IPS-20b (cell line): ENCODE measurements around the gene SLC47A2.

Source experiments
- H3K27ac ChIP-seq: one replicate; pipeline ENCODE4 v1.5.1; 2013; ENCODE audit warnings: low read length
- H3K27me3 ChIP-seq: 2 replicates; pipeline ENCODE4 v1.6.1; 2013; ENCODE audit warnings: mild to moderate bottlenecking, low read length, inconsistent platforms; ENCODE audit not compliant: insufficient read depth
- H3K36me3 ChIP-seq: 2 replicates; pipeline ENCODE4 v1.6.1; 2013; ENCODE audit warnings: low read depth, mild to moderate bottlenecking, inconsistent platforms, low read length, moderate library complexity; ENCODE audit not compliant: insufficient read depth
- H3K4me1 ChIP-seq: 2 replicates; pipeline ENCODE4 v1.6.1; 2013; ENCODE audit warnings: mild to moderate bottlenecking, control low read depth, inconsistent platforms, low read length, moderate library complexity; ENCODE audit not compliant: insufficient read depth
- H3K4me3 ChIP-seq: 2 replicates; pipeline ENCODE4 v1.5.1; 2013; ENCODE audit warnings: mild to moderate bottlenecking, low read length, inconsistent platforms
- H3K9ac ChIP-seq: 2 replicates; pipeline ENCODE4 v1.6.1; 2013; ENCODE audit warnings: low read depth, mild to moderate bottlenecking, inconsistent platforms, low read length, moderate library complexity
- H3K9me3 ChIP-seq: 2 replicates; pipeline ENCODE4 v1.6.1; 2013; ENCODE audit warnings: mild to moderate bottlenecking, low read depth, low read length, inconsistent platforms; ENCODE audit not compliant: insufficient read depth

The SLC47A2 gene

DNA sequence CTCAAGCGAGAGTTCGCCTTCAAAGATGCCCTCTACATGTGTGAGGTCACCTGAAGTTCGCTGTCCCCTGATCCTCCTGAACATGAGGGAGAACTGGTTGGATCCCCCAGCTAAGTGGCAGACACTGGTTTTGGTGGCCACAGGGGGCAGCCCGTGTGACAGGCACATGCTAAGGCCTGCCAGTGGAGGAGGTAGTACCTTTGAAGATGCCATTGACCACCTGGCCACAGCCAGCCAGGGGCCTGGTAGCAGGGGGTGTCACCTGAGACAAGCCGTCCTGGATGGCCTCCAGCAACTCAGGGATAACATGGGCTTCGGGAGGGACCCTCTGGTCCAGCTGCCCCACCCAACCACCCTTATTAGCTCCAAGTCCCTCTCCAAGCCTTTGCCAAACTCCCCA, 39.0 kb upstream of the SLC47A2 start:
- no peak overlapping the region for H3K27ac ChIP-seq
- no peak overlapping the region for H3K4me3 ChIP-seq
- H3K4me1 ChIP-seq = no peaks in the 10 kb centered on the region
- no peak overlapping the region for H3K9ac ChIP-seq
- no peaks in the 10 kb centered on the region for H3K27me3 ChIP-seq
- H3K9me3 ChIP-seq = no peaks in the 10 kb centered on the region
- no peaks in the 10 kb centered on the region for H3K36me3 ChIP-seq

GRCh38 chr17:19753661-19754463, 37.5 kb upstream of the SLC47A2 start:
- Histone ChIP-seq H3K9ac (no peak overlapping the region), H3K27me3 (no peaks in the 10 kb centered on the region), H3K9me3 (no peaks in the 10 kb centered on the region), H3K4me1 (no peaks in the 10 kb centered on the region), H3K36me3 (no peaks in the 10 kb centered on the region), H3K27ac (no peak overlapping the region), H3K4me3 (no peak overlapping the region)

GRCh38 chr17:19753051-19753509, 36.7 kb upstream of the SLC47A2 start:
- Histone ChIP-seq H3K9me3 (no peaks in the 10 kb centered on the region), H3K9ac (no peak overlapping the region), H3K4me1 (no peaks in the 10 kb centered on the region), H3K4me3 (no peak overlapping the region), H3K27me3 (no peaks in the 10 kb centered on the region), H3K36me3 (no peaks in the 10 kb centered on the region), H3K27ac (no peak overlapping the region)

DNA sequence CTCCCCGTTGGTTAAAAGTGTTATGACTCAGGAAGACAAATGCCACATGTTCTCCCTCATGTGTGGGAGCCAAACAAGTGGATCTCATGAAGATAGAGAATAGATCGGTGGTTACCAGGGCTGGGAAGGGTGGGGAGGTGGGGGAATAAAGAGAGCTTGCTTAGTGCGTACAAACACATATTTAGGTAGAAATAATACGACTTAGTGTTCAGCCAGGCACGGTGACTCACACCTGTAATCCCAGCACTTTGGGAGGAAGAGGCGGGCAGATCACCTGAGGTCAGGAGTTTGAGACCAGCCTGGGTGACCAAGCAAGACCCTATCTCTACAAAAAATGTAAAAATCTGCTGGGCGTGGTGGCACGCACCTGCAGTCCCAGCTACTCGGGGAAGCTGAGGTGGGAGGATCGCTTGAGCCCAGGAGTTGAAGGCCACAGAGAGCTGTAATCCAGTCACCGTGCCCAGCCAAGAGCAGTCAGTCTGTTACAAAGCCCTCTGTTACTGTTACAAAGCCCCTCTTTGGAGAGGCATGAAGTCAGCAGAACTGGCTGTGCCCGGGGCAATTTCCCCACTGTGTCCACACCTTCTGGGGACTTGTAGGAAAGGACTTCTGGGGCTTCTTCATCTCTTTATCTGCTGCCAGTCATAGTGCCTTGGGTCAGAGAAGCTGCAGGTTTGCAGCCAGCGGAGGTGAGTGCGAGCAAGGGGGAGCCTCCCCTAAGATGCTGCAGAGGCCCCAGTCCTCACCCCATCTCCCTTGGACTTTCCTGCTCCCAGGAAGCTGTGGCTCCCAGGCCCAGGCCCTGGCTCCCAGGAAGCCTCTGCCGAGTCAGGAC, 36.0 kb upstream of the SLC47A2 start:
- Histone ChIP-seq H3K9me3 (no peaks in the 10 kb centered on the region), H3K27ac (no peak overlapping the region), H3K4me1 (no peaks in the 10 kb centered on the region), H3K36me3 (no peaks in the 10 kb centered on the region), H3K4me3 (no peak overlapping the region), H3K9ac (no peak overlapping the region), H3K27me3 (no peaks in the 10 kb centered on the region)

DNA sequence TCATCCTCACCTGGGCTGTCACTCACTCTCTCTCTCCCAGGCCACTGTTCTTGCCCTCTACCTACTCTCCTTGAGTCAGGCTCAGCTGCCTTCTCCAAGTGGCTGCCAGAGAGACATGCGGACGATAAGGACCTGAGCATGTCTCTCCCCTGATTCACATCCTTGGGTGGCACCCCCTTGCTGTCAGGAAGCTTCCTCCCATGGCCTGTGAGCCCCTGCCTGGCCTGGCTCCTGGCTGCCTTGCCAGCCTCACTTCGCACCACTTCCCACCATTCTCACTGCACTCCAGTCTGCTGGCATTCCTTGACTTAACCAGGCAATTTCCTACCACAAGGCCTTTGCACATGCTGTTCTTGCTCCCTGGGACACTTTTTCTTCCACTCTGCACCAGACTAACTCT, 34.5 kb upstream of the SLC47A2 start:
- H3K27me3 ChIP-seq = peaks cover 4% of the 10 kb centered on the region
- no peaks in the 10 kb centered on the region for H3K36me3 ChIP-seq
- no peaks in the 10 kb centered on the region for H3K4me1 ChIP-seq
- no peak overlapping the region for H3K9ac ChIP-seq
- no peaks in the 10 kb centered on the region for H3K9me3 ChIP-seq
- H3K27ac ChIP-seq = no peak overlapping the region
- no peak overlapping the region for H3K4me3 ChIP-seq

GRCh38 chr17:19750020-19750572, 33.7 kb upstream of the SLC47A2 start:
- Histone ChIP-seq H3K4me3 (no peak overlapping the region), H3K36me3 (no peaks in the 10 kb centered on the region), H3K9ac (no peak overlapping the region), H3K27ac (no peak overlapping the region), H3K27me3 (peaks cover 11% of the 10 kb centered on the region), H3K9me3 (no peaks in the 10 kb centered on the region), H3K4me1 (no peaks in the 10 kb centered on the region; the same call in 1 of the 2 replicates)

DNA sequence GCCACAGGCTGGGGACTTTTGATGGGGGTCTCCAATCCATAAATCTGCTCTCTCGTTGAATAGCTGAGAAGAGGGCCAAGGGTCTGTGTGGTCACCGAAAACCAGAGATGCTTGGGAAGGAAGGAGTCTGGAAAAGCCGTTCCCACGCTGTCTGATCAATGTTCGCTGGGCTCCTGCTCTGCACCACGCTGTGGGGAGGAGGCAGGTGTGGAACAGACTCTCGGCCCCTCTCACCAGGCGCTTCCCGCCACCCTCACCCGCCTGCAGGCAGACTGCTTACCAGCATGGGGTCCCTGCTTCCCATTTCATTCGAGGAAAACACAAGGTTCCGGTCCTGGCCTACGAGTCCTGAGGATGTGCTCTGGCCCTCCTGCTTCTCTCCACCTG, 32.4 kb upstream of the SLC47A2 start:
- peaks cover 12% of the 10 kb centered on the region for H3K27me3 ChIP-seq
- H3K9ac ChIP-seq = no peak overlapping the region
- no peak overlapping the region for H3K27ac ChIP-seq
- H3K4me1 ChIP-seq = no peaks in the 10 kb centered on the region; the same call in 1 of the 2 replicates
- no peak overlapping the region for H3K4me3 ChIP-seq
- no peaks in the 10 kb centered on the region for H3K36me3 ChIP-seq
- H3K9me3 ChIP-seq = no peaks in the 10 kb centered on the region

- H3K4me3 ChIP-seq = no peak within 1 kb of the TSS
- H3K27me3 ChIP-seq = peaks cover 12% of the 10 kb centered on the region
- H3K27ac ChIP-seq = no peak within 1 kb of the TSS
- no peaks in the 10 kb centered on the region for H3K36me3 ChIP-seq
- H3K9me3 ChIP-seq = no peaks in the 10 kb centered on the region
- no peak within 1 kb of the TSS for H3K9ac ChIP-seq
- H3K4me1 ChIP-seq = no peaks in the 10 kb centered on the region; the same call in 1 of the 2 replicates
These were observed 31.7 kb upstream of the SLC47A2 start, which contains the start of gene ALDH3A1 for GRCh38 chr17:19747829-19748806. TSS of gene ALDH3A1 (minus strand) at chr17:19748298. CDS start at chr17:19745129, 3,169 bp downstream.

DNA sequence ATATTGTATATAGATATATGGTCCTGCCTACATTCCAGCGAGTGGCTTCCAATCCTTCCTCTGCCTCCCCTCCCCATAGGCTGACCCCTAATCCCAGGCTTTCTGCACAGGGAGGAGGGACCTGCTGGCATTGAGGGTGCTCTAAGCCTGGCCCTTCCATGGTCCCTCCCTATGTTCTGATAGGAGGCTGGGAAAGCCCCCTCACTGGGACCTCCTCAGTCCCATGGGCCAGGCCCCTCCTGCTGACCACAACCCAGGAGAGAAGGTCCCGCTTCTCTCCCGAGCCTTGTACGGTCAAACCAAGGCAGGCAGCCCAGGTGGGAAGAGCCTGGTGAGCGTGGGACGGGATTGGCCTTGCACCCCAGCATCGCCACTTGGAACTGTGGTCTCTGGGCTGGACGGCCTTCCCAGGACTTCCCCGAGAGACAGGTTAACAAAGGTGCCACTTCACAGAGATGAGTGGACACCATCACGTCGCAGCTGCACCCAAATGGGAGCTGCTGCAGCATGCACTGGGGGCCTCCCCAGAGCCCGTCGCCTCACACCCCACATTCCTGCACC, 30.9 kb upstream of the SLC47A2 start:
- peaks cover 12% of the 10 kb centered on the region for H3K27me3 ChIP-seq
- no peaks in the 10 kb centered on the region for H3K9me3 ChIP-seq
- H3K4me3 ChIP-seq = no peak overlapping the region
- H3K36me3 ChIP-seq = no peaks in the 10 kb centered on the region
- no peak overlapping the region for H3K27ac ChIP-seq
- H3K4me1 ChIP-seq = no peaks in the 10 kb centered on the region; the same call in 1 of the 2 replicates
- no peak overlapping the region for H3K9ac ChIP-seq

DNA sequence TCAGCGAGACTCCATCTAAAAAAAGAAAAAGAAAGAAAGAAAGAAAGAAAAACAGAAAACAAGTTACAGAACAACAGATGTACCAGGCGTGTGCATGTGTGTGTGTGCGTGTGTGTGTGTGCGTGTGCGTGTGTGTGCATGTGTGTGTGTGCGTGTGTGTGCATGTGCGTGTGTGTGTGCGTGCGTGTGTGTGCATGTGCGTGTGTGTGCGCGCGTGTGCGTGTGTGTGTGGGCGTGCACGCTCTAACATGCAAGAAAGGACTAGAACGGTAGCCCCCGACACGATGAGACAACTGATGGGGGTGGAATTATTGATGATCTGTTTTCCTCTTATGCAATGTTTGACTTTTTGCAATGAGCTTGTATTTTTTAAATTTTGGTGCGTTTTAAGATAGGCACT, 30.1 kb upstream of the SLC47A2 start:
- H3K27ac ChIP-seq = no peak overlapping the region
- H3K4me3 ChIP-seq = no peak overlapping the region
- no peak overlapping the region for H3K9ac ChIP-seq
- no peaks in the 10 kb centered on the region for H3K36me3 ChIP-seq
- peaks cover 12% of the 10 kb centered on the region for H3K27me3 ChIP-seq
- no peaks in the 10 kb centered on the region for H3K9me3 ChIP-seq
- no peaks in the 10 kb centered on the region; the same call in 1 of the 2 replicates for H3K4me1 ChIP-seq
